ENCODE results near the gene BAZ1B. TPM values are rescaled to one million over a fixed set of nuclear protein-coding genes. Genes with fewer than 3 reads are reported as not detected.
"Not testable (repeated sequence)": the region's sequence is repeated elsewhere in the genome, so short reads cannot be mapped to it uniquely, and the experiment has no call there.

Gene BAZ1B
- total RNA-seq, 2 experiments from 2014 or later = 77.8 to 117 TPM

DNA sequence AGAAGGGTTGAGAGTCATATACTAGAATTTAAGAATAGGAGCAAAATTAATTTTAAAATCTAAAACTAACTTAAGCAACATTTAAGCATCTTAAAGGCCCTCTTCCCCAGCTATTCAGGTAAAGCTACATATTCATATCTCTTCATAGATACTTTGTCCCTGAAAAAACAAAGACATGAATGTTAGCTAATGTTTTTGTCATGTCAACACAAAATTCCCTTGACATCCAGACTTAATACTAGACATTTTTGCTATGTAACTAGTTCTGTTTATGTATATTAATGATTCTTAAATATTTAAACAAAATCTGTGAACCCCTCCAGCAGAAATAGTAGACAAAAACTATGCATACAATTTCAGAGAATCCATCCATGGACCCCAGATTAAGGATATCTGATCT, 43.5 kb downstream of the BAZ1B start:
- DNase-seq (ENCODE audit: low spot score) = no peak
- no TSS peak for BruUV-seq (replicated peaks)
- Histone ChIP-seq H4K20me1 (ENCODE audit: insufficient read depth, low read length) (peaks cover 19% of the 10 kb centered on the region), H3K4me1 (ENCODE audit: insufficient read depth, low read length, poor library complexity, severe bottlenecking) (no peaks in the 10 kb centered on the region), H3K4me3 (ENCODE audit: low read depth, low read length, poor library complexity, severe bottlenecking) (no peak overlapping the region), H3K9me3 (ENCODE audit: low read length) (no peaks in the 10 kb centered on the region), H3K27ac (ENCODE audit: low read depth, low read length, poor library complexity, severe bottlenecking) (no peak overlapping the region), H3K4me2 (ENCODE audit: low read length) (no peak overlapping the region), H3K79me2 (ENCODE audit: insufficient read depth, low read depth, low read length) (peaks cover 88% of the 10 kb centered on the region), H3K36me3 (ENCODE audit: insufficient read depth, low read length) (peaks cover 100% of the 10 kb centered on the region), H3K9me2 (ENCODE audit: insufficient read depth, low read length) (no peaks in the 10 kb centered on the region), H2AFZ (ENCODE audit: low read length) (no peak overlapping the region)
- CTCF ChIA-PET (ENCODE audit: unreplicated experiment) = no interaction called here
- TF ChIP-seq, protein P1, sequence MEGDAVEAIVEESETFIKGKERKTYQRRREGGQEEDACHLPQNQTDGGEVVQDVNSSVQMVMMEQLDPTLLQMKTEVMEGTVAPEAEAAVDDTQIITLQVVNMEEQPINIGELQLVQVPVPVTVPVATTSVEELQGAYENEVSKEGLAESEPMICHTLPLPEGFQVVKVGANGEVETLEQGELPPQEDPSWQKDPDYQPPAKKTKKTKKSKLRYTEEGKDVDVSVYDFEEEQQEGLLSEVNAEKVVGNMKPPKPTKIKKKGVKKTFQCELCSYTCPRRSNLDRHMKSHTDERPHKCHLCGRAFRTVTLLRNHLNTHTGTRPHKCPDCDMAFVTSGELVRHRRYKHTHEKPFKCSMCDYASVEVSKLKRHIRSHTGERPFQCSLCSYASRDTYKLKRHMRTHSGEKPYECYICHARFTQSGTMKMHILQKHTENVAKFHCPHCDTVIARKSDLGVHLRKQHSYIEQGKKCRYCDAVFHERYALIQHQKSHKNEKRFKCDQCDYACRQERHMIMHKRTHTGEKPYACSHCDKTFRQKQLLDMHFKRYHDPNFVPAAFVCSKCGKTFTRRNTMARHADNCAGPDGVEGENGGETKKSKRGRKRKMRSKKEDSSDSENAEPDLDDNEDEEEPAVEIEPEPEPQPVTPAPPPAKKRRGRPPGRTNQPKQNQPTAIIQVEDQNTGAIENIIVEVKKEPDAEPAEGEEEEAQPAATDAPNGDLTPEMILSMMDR (conservative IDR thresholded peaks at IDR 0.05; ENCODE audit: low read length) = no peak
- TF ChIP-seq EZH2phosphoT487 (IDR thresholded peaks at IDR 0.05; ENCODE audit: borderline replicate concordance, low read depth, low read length) = no peak
- intact Hi-C loops (cut with micrococcal nuclease; ENCODE audit: unreplicated experiment) = no loop called here
- POLR2A ChIA-PET = no interaction called here

DNA sequence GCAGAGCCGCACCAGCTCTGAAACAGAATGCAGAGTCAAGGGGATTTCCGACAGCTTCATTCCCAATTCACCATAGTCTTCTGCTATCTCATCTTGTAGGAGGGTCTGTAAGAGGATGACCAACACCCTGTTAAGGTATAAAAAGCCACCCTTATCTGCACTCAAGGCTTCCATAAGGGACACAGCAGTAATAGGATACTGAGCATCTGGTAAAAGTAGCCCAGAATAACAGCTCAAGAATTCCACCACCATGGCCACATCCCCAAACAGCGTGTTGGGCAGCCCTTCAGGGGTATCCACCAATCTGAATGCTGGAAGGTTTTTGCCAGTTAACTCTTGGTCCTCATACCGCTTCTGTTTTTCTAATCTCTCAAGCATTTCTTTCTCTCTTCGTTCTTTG, 44.7 kb downstream of the BAZ1B start:
- H3K36me3 ChIP-seq (ENCODE audit: insufficient read depth, low read length) = peaks cover 99% of the 10 kb centered on the region
- intact Hi-C loops (cut with micrococcal nuclease; ENCODE audit: unreplicated experiment) = no loop called here
- H2AFZ ChIP-seq (ENCODE audit: low read length) = no peak overlapping the region
- no peaks in the 10 kb centered on the region for H3K9me2 ChIP-seq (ENCODE audit: insufficient read depth, low read length)
- peaks cover 82% of the 10 kb centered on the region for H3K79me2 ChIP-seq (ENCODE audit: insufficient read depth, low read depth, low read length)
- no peak overlapping the region for H3K4me3 ChIP-seq (ENCODE audit: low read depth, low read length, poor library complexity, severe bottlenecking)
- peaks cover 19% of the 10 kb centered on the region for H4K20me1 ChIP-seq (ENCODE audit: insufficient read depth, low read length)
- DNase-seq (ENCODE audit: low spot score) = no peak
- CTCF ChIA-PET (ENCODE audit: unreplicated experiment) = no interaction called here
- no peaks in the 10 kb centered on the region for H3K9me3 ChIP-seq (ENCODE audit: low read length)
- H3K27ac ChIP-seq (ENCODE audit: low read depth, low read length, poor library complexity, severe bottlenecking) = no peak overlapping the region
- no peaks in the 10 kb centered on the region for H3K4me1 ChIP-seq (ENCODE audit: insufficient read depth, low read length, poor library complexity, severe bottlenecking)
- BruUV-seq (replicated peaks) = no TSS peak
- POLR2A ChIA-PET = interaction anchor here (0.6 to 1.8 kb wide), 5 partner anchors 10 to 14 kb away, joined by 3 to 4 read pairs (median 3); no protein-coding TSS in a partner anchor
- H3K4me2 ChIP-seq (ENCODE audit: low read length) = no peak overlapping the region
- TF ChIP-seq, protein P1 (conservative IDR thresholded peaks at IDR 0.05; ENCODE audit: low read length) = no peak
- TF ChIP-seq EZH2phosphoT487 (IDR thresholded peaks at IDR 0.05; ENCODE audit: borderline replicate concordance, low read depth, low read length) = no peak

DNA sequence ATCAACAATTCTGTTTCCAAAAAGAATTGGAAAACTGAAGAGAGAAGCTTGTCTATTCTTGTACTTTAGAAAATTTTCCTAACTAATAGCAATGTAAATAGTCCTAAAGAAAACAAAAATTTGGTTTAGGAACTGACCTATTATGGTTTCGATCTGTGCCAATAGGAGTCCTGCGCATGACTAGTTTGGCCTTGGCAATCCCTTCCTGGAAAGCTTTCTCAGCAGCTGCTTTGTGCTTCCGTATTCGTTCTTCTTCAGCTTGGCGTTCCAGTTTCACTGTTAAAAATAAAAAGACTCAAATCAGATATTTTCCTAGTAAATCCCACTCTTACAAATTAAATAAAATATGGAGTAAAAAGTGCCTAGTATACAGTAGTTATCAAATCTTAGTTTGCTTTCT, 51.9 kb downstream of the BAZ1B start:
- Histone ChIP-seq H3K4me1 (ENCODE audit: insufficient read depth, low read length, poor library complexity, severe bottlenecking) (no peaks in the 10 kb centered on the region), H2AFZ (ENCODE audit: low read length) (no peak overlapping the region), H3K27ac (ENCODE audit: low read depth, low read length, poor library complexity, severe bottlenecking) (no peak overlapping the region), H3K4me2 (ENCODE audit: low read length) (no peak overlapping the region), H3K36me3 (ENCODE audit: insufficient read depth, low read length) (peaks cover 99% of the 10 kb centered on the region), H3K9me2 (ENCODE audit: insufficient read depth, low read length) (no peaks in the 10 kb centered on the region), H4K20me1 (ENCODE audit: insufficient read depth, low read length) (peaks cover 7% of the 10 kb centered on the region), H3K79me2 (ENCODE audit: insufficient read depth, low read depth, low read length) (peaks cover 46% of the 10 kb centered on the region), H3K4me3 (ENCODE audit: low read depth, low read length, poor library complexity, severe bottlenecking) (no peak overlapping the region), H3K9me3 (ENCODE audit: low read length) (no peaks in the 10 kb centered on the region)
- POLR2A ChIA-PET = interaction anchor here (0.6 kb wide), 1 partner anchor 29 kb away, joined by 3 read pairs; no protein-coding TSS in a partner anchor
- BruUV-seq (replicated peaks) = no TSS peak
- TF ChIP-seq, protein P1 (conservative IDR thresholded peaks at IDR 0.05; ENCODE audit: low read length) = no peak
- no peak for TF ChIP-seq EZH2phosphoT487 (IDR thresholded peaks at IDR 0.05; ENCODE audit: borderline replicate concordance, low read depth, low read length)
- DNase-seq (ENCODE audit: low spot score) = no peak
- intact Hi-C loops (cut with micrococcal nuclease; ENCODE audit: unreplicated experiment) = no loop called here
- CTCF ChIA-PET (ENCODE audit: unreplicated experiment) = no interaction called here

DNA sequence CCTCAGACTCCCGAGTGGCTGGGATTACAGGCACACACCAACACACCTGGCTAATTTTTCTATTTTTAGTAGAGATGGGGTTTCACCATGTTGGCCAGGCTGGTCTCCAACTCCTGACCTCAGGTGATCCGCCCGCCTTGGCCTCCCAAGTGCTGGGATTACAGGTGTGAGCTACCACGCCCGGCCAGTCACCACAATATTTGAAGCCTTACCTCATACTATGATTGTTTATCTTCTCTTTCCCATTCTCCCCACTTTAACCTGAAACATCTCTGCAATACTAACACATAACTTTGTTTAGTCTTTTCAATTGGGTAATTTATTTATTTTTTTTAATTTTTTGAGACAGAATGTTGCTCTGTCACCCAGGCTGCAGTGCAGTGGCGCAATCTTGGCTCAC, 55.0 kb downstream of the BAZ1B start:
- H3K9me2 ChIP-seq (ENCODE audit: insufficient read depth, low read length); H3K4me2 ChIP-seq (ENCODE audit: low read length); H3K9me3 ChIP-seq (ENCODE audit: low read length); intact Hi-C loops (cut with micrococcal nuclease; ENCODE audit: unreplicated experiment); BruUV-seq (replicated peaks); H3K4me1 ChIP-seq (ENCODE audit: insufficient read depth, low read length, poor library complexity, severe bottlenecking); H4K20me1 ChIP-seq (ENCODE audit: insufficient read depth, low read length); H2AFZ ChIP-seq (ENCODE audit: low read length); H3K4me3 ChIP-seq (ENCODE audit: low read depth, low read length, poor library complexity, severe bottlenecking); DNase-seq (ENCODE audit: low spot score); H3K27ac ChIP-seq (ENCODE audit: low read depth, low read length, poor library complexity, severe bottlenecking); CTCF ChIA-PET (ENCODE audit: unreplicated experiment): not testable (repeated sequence)
- Histone ChIP-seq H3K36me3 (ENCODE audit: insufficient read depth, low read length) (peaks cover 100% of the 10 kb centered on the region), H3K79me2 (ENCODE audit: insufficient read depth, low read depth, low read length) (peaks cover 29% of the 10 kb centered on the region)
- POLR2A ChIA-PET = interaction anchor here (1.6 kb wide), 1 partner anchor 10 kb away, joined by 3 read pairs; no protein-coding TSS in a partner anchor

All from OCI-LY7 (cell line).